Activated B cell treated with CpG ODN at 0.5 μM for 24 hours (primary cell): Measurements from ENCODE around the gene MAGOH. TPM values are rescaled to one million over a fixed set of nuclear protein-coding genes. Genes with fewer than 3 reads are reported as not detected.
A peak's percentile ranks its signal among the peaks of the same experiment; 100 is the strongest.

Experiments used
- ATAC-seq: fragments of 200-7000 bp; cut with Tn5 transposase; one replicate; pipeline ENCODE4 v1.10.0; 2021; ENCODE audit warnings: low read depth, mild to moderate bottlenecking, moderate library complexity
- CTCF ChIA-PET: fragments of 350-600 bp; sonication (Branson Sonifier 250); formaldehyde crosslinking; loops from one replicate; lab custom pipeline; 2021; ENCODE audit warnings: antibody characterized with exemption; lab: Charles Lee
- POLR2A ChIA-PET: fragments of 350-600 bp; sonication (Branson Sonifier 250); formaldehyde crosslinking; loops from one replicate; lab custom pipeline; 2021; ENCODE audit warnings: antibody characterized with exemption; lab: Charles Lee
- DNase-seq: peaks from one replicate; pipeline ENCODE4 v3.0.0; 2022
- H3K27ac Mint-ChIP-seq: one replicate; pipeline ENCODE4 v1.8.0; 2020; ENCODE audit warnings: mixed read lengths
- H3K27me3 Mint-ChIP-seq: one replicate; pipeline ENCODE4 v1.8.0; 2021; ENCODE audit warnings: mixed read lengths
- H3K36me3 Mint-ChIP-seq: one replicate; pipeline ENCODE4 v1.8.0; 2021; ENCODE audit warnings: low read depth, mixed read lengths
- H3K4me1 Mint-ChIP-seq: one replicate; pipeline ENCODE4 v1.8.0; 2021; ENCODE audit warnings: mixed read lengths
- H3K4me3 Mint-ChIP-seq: one replicate; pipeline ENCODE4 v1.8.0; 2020; ENCODE audit warnings: mild to moderate bottlenecking, mixed read lengths
- H3K9me3 Mint-ChIP-seq: one replicate; pipeline ENCODE4 v1.8.0; 2020; ENCODE audit warnings: mixed read lengths
- intact Hi-C: fragments of 100-400 bp; cut with micrococcal nuclease; formaldehyde crosslinking; loops from one replicate; pipeline ENCODE4 v1.15.1; 2024
- total RNA-seq: library from RNA; stranded (reverse); gene quantifications from 2 replicates; pipeline ENCODE4 v1.2.3, GENCODE V29; 2022
- TF ChIP-seq, protein P1 (sequence below): fragments of 200-600 bp; IDR thresholded peaks from one replicate; pipeline ENCODE4 v1.8.0; 2022; ENCODE audit warnings: antibody characterized with exemption, mild to moderate bottlenecking

The MAGOH gene
- total RNA-seq, 1 donor from 2014 or later = 56.6 TPM

DNA sequence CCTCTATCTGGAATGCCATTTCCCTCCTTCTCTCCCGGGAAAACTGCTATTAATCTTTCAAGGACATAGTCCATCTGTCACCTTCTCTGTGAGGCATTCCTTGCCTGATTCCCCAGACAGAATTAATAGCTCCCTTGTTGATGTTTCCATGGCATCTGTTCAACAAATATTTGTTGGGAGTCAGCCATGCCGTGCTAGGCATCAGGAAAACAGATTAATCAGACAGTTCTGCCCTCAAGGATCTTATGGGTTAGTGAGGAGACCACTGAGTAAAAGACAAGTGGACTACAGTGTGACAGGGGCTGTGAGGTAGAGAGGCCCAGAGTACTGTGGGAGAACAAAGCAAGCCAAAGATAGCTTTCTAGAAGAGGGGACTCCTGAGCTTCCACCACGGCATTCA is 11.4 kb upstream of the MAGOH start:
- ATAC-seq (no peak), DNase-seq (no peak)
- Mint-ChIP-seq H3K9me3 (no peaks in the 10 kb centered on the region), H3K27me3 (no peaks in the 10 kb centered on the region), H3K4me1 (peaks cover 26% of the 10 kb centered on the region), H3K27ac (no peak overlapping the region), H3K36me3 (peaks cover 10% of the 10 kb centered on the region), H3K4me3 (no peak overlapping the region)
- ChIA-PET CTCF (no interaction called here), POLR2A (no interaction called here)
- TF ChIP-seq, protein P1, sequence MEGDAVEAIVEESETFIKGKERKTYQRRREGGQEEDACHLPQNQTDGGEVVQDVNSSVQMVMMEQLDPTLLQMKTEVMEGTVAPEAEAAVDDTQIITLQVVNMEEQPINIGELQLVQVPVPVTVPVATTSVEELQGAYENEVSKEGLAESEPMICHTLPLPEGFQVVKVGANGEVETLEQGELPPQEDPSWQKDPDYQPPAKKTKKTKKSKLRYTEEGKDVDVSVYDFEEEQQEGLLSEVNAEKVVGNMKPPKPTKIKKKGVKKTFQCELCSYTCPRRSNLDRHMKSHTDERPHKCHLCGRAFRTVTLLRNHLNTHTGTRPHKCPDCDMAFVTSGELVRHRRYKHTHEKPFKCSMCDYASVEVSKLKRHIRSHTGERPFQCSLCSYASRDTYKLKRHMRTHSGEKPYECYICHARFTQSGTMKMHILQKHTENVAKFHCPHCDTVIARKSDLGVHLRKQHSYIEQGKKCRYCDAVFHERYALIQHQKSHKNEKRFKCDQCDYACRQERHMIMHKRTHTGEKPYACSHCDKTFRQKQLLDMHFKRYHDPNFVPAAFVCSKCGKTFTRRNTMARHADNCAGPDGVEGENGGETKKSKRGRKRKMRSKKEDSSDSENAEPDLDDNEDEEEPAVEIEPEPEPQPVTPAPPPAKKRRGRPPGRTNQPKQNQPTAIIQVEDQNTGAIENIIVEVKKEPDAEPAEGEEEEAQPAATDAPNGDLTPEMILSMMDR = no peak
- intact Hi-C loops = no loop called here

DNA sequence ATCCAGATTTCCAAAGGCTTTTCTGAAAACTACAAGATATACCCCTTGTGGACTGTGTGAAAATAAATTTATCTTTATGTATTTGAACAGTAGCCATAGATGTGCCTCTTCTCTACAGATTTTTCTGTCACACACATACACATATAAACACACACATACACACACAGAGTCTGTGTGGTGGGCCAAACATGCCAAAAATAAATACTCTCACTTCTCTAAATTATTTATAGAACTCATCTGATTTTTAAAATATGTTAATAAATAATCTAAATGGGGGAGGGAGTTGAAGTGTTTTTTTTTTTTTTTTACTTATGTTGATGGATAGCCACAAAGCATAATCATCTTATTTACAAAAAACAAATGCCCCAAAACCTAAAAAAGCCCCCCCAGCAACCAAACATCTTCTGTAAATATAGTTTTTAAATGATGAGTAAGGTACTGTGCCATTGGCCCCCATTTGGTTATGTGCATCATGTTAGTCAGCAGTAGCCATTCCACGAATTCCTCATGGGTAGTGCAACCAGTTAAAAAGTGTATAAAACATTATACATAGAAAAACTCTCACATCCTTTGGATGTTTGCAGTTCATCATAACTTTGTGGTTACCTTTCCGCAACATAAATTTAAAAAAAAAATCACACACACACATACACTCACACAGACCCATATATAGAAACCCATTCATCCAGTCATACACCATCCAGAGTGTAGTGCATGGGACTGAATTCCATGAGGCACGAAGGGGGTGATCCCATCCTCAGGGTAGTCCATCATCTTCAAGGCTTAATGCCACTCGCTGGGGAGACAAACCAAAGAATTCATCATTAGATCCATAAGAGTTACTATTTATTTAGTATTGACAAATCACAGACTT is 8.2 kb upstream of the MAGOH start:
- H3K4me3 Mint-ChIP-seq = no peak overlapping the region
- DNase-seq (no peak), ATAC-seq (peak; percentile 50)
- H3K27ac Mint-ChIP-seq = no peak overlapping the region
- no peaks in the 10 kb centered on the region for H3K27me3 Mint-ChIP-seq
- ChIA-PET CTCF (interaction anchor here (0.6 kb wide), 1 partner anchor 1348 kb away, joined by 3 read pairs; no protein-coding TSS in a partner anchor), POLR2A (no interaction called here)
- H3K4me1 Mint-ChIP-seq = peaks cover 30% of the 10 kb centered on the region
- peaks cover 6% of the 10 kb centered on the region for H3K36me3 Mint-ChIP-seq
- intact Hi-C loops = no loop called here
- H3K9me3 Mint-ChIP-seq = no peaks in the 10 kb centered on the region
- TF ChIP-seq, protein P1 = no peak

DNA sequence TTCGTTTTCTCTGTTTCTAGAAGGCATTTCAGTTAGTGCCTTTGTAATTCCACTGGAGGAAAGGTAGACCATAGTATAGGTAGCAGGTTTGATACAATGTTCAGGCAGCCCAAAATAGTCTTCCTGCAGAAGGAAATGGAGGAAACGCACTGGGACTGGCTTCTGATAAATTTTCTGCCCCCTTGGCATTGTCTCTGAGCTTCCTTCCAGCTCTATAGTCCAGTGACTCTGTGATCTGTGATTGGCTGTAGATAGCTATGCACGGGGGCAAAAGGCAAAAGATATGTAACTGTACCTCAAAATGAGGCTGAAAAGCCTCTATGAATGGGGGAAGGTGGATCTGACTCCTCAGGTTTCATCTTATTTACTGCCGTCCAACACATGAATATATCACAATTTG is 5.8 kb upstream of the MAGOH start:
- DNase-seq = no peak
- H3K36me3 Mint-ChIP-seq = no peaks in the 10 kb centered on the region
- H3K9me3 Mint-ChIP-seq = no peaks in the 10 kb centered on the region
- H3K27me3 Mint-ChIP-seq = no peaks in the 10 kb centered on the region
- ChIA-PET CTCF (no interaction called here), POLR2A (no interaction called here)
- intact Hi-C loops = no loop called here
- no peak overlapping the region for H3K4me3 Mint-ChIP-seq
- TF ChIP-seq, protein P1 = no peak
- no peak overlapping the region for H3K27ac Mint-ChIP-seq
- H3K4me1 Mint-ChIP-seq = peaks cover 30% of the 10 kb centered on the region
- no peak for ATAC-seq

DNA sequence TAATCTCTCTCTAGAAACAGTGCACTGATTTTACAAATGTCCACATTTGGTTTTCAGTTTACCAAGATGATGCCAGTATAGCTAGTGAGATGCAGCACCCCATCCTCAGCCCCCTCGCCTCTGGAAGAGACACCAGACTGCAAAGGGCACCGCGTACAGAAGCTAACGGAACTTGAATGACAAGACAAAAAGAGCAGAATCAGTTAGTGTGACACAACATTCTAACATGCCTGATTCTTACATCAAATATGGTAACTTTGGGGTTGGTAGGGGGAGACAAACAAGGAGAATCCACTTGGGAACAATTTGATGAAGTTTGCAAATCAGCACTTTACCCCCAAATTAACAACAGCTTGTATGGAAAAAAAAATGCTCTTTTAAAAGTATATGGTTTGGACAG is 4.1 kb upstream of the MAGOH start:
- no peaks in the 10 kb centered on the region for H3K9me3 Mint-ChIP-seq
- intact Hi-C loops = no loop called here
- no peak for DNase-seq
- no peak overlapping the region for H3K27ac Mint-ChIP-seq
- H3K36me3 Mint-ChIP-seq = peaks cover 9% of the 10 kb centered on the region
- POLR2A ChIA-PET = no interaction called here
- ATAC-seq = no peak
- H3K27me3 Mint-ChIP-seq = no peaks in the 10 kb centered on the region
- H3K4me1 Mint-ChIP-seq = peaks cover 43% of the 10 kb centered on the region
- CTCF ChIA-PET = no interaction called here
- TF ChIP-seq, protein P1 = no peak
- H3K4me3 Mint-ChIP-seq = no peak overlapping the region

DNA sequence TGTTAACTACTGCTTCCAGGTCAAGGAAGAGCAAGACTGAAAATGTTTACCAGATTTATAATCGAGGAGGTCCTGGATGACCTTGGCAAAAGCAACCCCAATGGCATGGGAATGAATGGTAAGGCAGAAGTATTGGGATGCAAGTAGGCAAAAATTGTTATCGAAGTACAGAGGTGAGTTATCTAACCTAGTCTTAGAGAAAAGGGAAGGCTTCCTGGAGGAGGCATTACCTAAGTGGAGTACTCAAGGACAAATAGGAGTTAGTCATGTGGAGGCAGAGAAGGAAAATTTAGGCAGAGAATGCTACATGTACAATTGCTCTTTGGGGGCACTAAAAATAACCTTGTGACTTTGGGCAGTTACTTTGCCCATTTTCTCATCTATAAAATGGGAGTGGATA is 3.5 kb upstream of the MAGOH start:
- TF ChIP-seq, protein P1 = no peak
- no peak for ATAC-seq

More for the DNA sequence above, 3.5 kb upstream of the MAGOH start:
- no peak overlapping the region for H3K27ac Mint-ChIP-seq
- H3K9me3 Mint-ChIP-seq = no peaks in the 10 kb centered on the region
- ChIA-PET POLR2A (no interaction called here), CTCF (no interaction called here)
- peaks cover 9% of the 10 kb centered on the region for H3K36me3 Mint-ChIP-seq
- no peak for DNase-seq
- H3K4me3 Mint-ChIP-seq = no peak overlapping the region
- no peaks in the 10 kb centered on the region for H3K27me3 Mint-ChIP-seq
- peaks cover 40% of the 10 kb centered on the region for H3K4me1 Mint-ChIP-seq
- intact Hi-C loops = no loop called here
